ENCODE measurements around the gene NYNRIN.
A peak's percentile ranks its signal among the peaks of the same experiment; 100 is the strongest.

NYNRIN gene

GRCh38 chr14:24395609-24396582, 2.9 kb upstream of the NYNRIN start:
- no peak for DNase-seq

GRCh38 chr14:24397639-24398292, 1.0 kb upstream of the NYNRIN start:
- no peak for DNase-seq

- no peak for DNase-seq
Measured at GRCh38 chr14:24398293-24398652, 530 bp upstream of the NYNRIN start.

GRCh38 chr14:24399447-24399822, 632 bp downstream of the NYNRIN start:
- no peak for DNase-seq

GRCh38 chr14:24399999-24400718, 1.4 kb downstream of the NYNRIN start:
- DNase-seq: no peak

GRCh38 chr14:24401810-24402702, 3.3 kb downstream of the NYNRIN start:
- DNase-seq: no peak

GRCh38 chr14:24403294-24403998, 4.6 kb downstream of the NYNRIN start:
- DNase-seq: no peak

- DNase-seq: no peak
Measured at GRCh38 chr14:24404814-24405213, 6.0 kb downstream of the NYNRIN start.

GRCh38 chr14:24406416-24406815, 7.6 kb downstream of the NYNRIN start:
- DNase-seq: no peak

- DNase-seq: no peak
Measured at GRCh38 chr14:24407608-24408325, 9.0 kb downstream of the NYNRIN start.

- DNase-seq: peak; percentile 32
Measured at GRCh38 chr14:24408764-24409163, 10.0 kb downstream of the NYNRIN start.

GRCh38 chr14:24409192-24409591, 10.4 kb downstream of the NYNRIN start:
- peak; percentile 38 for DNase-seq

- no peak for DNase-seq
Measured at GRCh38 chr14:24409956-24410355, 11.2 kb downstream of the NYNRIN start.

- DNase-seq: no peak
Measured at GRCh38 chr14:24411443-24412389, 12.9 kb downstream of the NYNRIN start.

- no peak for DNase-seq
Measured at GRCh38 chr14:24414077-24414476, 15.3 kb downstream of the NYNRIN start.

GRCh38 chr14:24414732-24415420, 16.1 kb downstream of the NYNRIN start:
- no peak for DNase-seq

- DNase-seq: no peak
Measured at GRCh38 chr14:24415421-24416253, 16.8 kb downstream of the NYNRIN start.

GRCh38 chr14:24416254-24416931, 17.6 kb downstream of the NYNRIN start:
- no peak for DNase-seq

Data from activated CD8-positive, alpha-beta memory T cell treated with anti-CD3 and anti-CD28 coated beads, Interleukin-2, amount 50 U/mL, for 48 hours (primary cell).